Smooth muscle cell (in vitro differentiated cells): ENCODE results near the gene PLA2G7. TPM values are rescaled to one million over a fixed set of nuclear protein-coding genes. Genes with fewer than 3 reads are reported as not detected.
A peak's percentile ranks its signal among the peaks of the same experiment; 100 is the strongest.

Experiments used
- DNase-seq: peaks from one replicate; lab custom pipeline; 2025; ENCODE audit not compliant: unreplicated experiment; lab: John Stamatoyannopoulos, UW
- H2AFZ ChIP-seq: fragments of 200-600 bp; sonication (generic); 2 replicates; pipeline ENCODE4 v1.6.0; 2016; ENCODE audit warnings: antibody characterized with exemption, low read depth, mild to moderate bottlenecking
- H3F3A ChIP-seq: fragments of 200-600 bp; sonication (generic); 2 replicates; pipeline ENCODE4 v1.6.0; 2017; ENCODE audit warnings: antibody characterized with exemption, low read depth
- H3K27ac ChIP-seq: fragments of 200-600 bp; sonication (generic); 2 replicates; pipeline ENCODE4 v1.5.1; 2016; ENCODE audit warnings: low read depth, mild to moderate bottlenecking
- H3K27me3 ChIP-seq: fragments of 200-600 bp; sonication (generic); 2 replicates; pipeline ENCODE4 v1.6.1; 2016; ENCODE audit warnings: low read depth, mild to moderate bottlenecking
- H3K36me3 ChIP-seq: fragments of 200-600 bp; sonication (generic); 2 replicates; pipeline ENCODE4 v1.5.1; 2016; ENCODE audit warnings: low read depth
- H3K4me1 ChIP-seq: fragments of 200-600 bp; sonication (generic); 2 replicates; pipeline ENCODE4 v1.5.1; 2016; ENCODE audit warnings: low read depth
- H3K4me2 ChIP-seq: fragments of 200-600 bp; sonication (generic); 2 replicates; pipeline ENCODE4 v1.6.0; 2016; ENCODE audit warnings: mild to moderate bottlenecking
- H3K4me3 ChIP-seq: fragments of 200-600 bp; sonication (generic); 2 replicates; pipeline ENCODE4 v1.5.1; 2016; ENCODE audit warnings: mild to moderate bottlenecking
- H3K79me2 ChIP-seq: fragments of 200-600 bp; sonication (generic); 2 replicates; pipeline ENCODE4 v1.6.0; 2016; ENCODE audit warnings: low read depth, mild to moderate bottlenecking
- H3K9ac ChIP-seq: fragments of 200-600 bp; sonication (generic); 2 replicates; pipeline ENCODE4 v1.6.0; 2016; ENCODE audit warnings: low read depth
- H3K9me3 ChIP-seq: fragments of 200-600 bp; sonication (generic); replicated peaks from 2 replicates; pipeline ENCODE4 v1.5.1; 2016; ENCODE audit warnings: low read depth
- H4K20me1 ChIP-seq: fragments of 200-600 bp; sonication (generic); 2 replicates; pipeline ENCODE4 v1.6.0; 2016; ENCODE audit warnings: low read depth
- CTCF ChIP-seq: fragments of 200-600 bp; sonication (generic); IDR thresholded peaks from 2 replicates; pipeline ENCODE4 v1.5.1; 2017; ENCODE audit warnings: borderline replicate concordance, mild to moderate bottlenecking, antibody characterized with exemption; ENCODE audit not compliant: insufficient read depth, poor library complexity, severe bottlenecking
- WGBS: methylation state at CpG from one replicate; pipeline ENCODE4 v1.1.7; 2016; ENCODE audit warnings: low lambda C conversion rate; 5-methylcytosine and 5-hydroxymethylcytosine counted together
- polyA plus RNA-seq: library from polyadenylated mRNA; unstranded; fragments of >200 nt; fragmentation: Nextera tagmentation; extraction: Ambion mirVana; gene quantifications from 2 replicates; pipeline ENCODE4 v1.2.1, GENCODE V29; 2016
- total RNA-seq: library from RNA; depleted of rRNA; stranded (reverse); fragments of >200 nt; gene quantifications from 2 replicates; pipeline ENCODE4 v1.2.3, GENCODE V29; 2014

Gene PLA2G7
- total and polyA plus RNA-seq, 2 experiments from 2014 or later: 0.30 to 1.2 TPM

GRCh38 chr6:46735720-46736031 is 501 bp upstream of the PLA2G7 start:
- WGBS: 27% methylated on average over 8 of the region's 8 CpGs
- no peaks in the 10 kb centered on the region for H3F3A ChIP-seq
- DNase-seq: no peak
- H3K27ac ChIP-seq: no peak overlapping the region
- H3K36me3 ChIP-seq: no peaks in the 10 kb centered on the region
- no peak overlapping the region for H3K9ac ChIP-seq
- TF ChIP-seq CTCF: no peak
- peaks cover 67% of the 10 kb centered on the region for H3K27me3 ChIP-seq
- no peaks in the 10 kb centered on the region for H3K4me1 ChIP-seq
- peak overlapping the region; percentile 99 for H3K4me2 ChIP-seq
- H4K20me1 ChIP-seq: no peaks in the 10 kb centered on the region
- no peaks in the 10 kb centered on the region for H3K9me3 ChIP-seq
- H2AFZ ChIP-seq: no peak overlapping the region
- no peaks in the 10 kb centered on the region for H3K79me2 ChIP-seq
- H3K4me3 ChIP-seq: peak overlapping the region; percentile 57

GRCh38 chr6:46733341-46733801 is 1.8 kb downstream of the PLA2G7 start:
- Histone ChIP-seq H3F3A (no peaks in the 10 kb centered on the region), H3K36me3 (no peaks in the 10 kb centered on the region), H3K9ac (no peak overlapping the region), H3K79me2 (no peaks in the 10 kb centered on the region), H3K4me3 (no peak overlapping the region), H2AFZ (no peak overlapping the region), H3K9me3 (no peaks in the 10 kb centered on the region), H4K20me1 (no peaks in the 10 kb centered on the region), H3K27me3 (peaks cover 69% of the 10 kb centered on the region), H3K27ac (no peak overlapping the region), H3K4me1 (no peaks in the 10 kb centered on the region), H3K4me2 (no peak overlapping the region)
- TF ChIP-seq CTCF: no peak
- 89% methylated on average over 2 of the region's 2 CpGs for WGBS
- DNase-seq: no peak

- Histone ChIP-seq H3K36me3 (no peaks in the 10 kb centered on the region), H4K20me1 (no peaks in the 10 kb centered on the region), H3K9ac (no peak overlapping the region), H3K27ac (no peak overlapping the region), H3K4me1 (no peaks in the 10 kb centered on the region), H3F3A (no peaks in the 10 kb centered on the region), H3K4me3 (no peak overlapping the region), H3K4me2 (no peak overlapping the region), H2AFZ (no peak overlapping the region), H3K79me2 (no peaks in the 10 kb centered on the region), H3K9me3 (no peaks in the 10 kb centered on the region), H3K27me3 (peaks cover 69% of the 10 kb centered on the region)
- no peak for DNase-seq
- TF ChIP-seq CTCF: no peak
- whole genome bisulfite sequencing: 65% methylated on average over 4 of the region's 4 CpGs
Measured at GRCh38 chr6:46730921-46731461, 4.2 kb downstream of the PLA2G7 start.

DNA sequence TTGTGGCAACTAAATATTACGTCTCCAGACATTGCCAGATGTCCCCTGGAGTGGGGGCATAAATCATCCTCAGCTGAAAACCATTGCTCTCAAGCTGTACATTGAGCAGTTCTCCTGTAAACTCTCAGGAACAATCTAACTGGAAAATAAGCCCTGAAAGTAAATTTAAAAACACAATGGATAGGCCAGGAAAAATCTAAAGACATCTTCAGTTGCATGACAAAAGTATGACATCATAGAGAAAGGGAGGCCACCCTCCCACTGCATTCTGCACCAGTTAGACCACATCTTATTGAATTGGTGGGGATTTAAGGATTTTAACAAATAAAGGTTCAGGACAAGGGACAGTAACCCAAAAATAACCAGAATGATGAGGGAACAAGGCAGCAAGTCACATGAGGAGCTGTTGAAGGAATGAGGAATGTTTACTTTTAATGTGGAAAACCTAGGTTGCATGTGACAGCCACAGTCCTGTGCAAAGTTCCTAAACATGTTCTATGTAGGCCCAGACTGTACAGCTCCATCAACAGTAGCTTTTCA is 5.3 kb downstream of the PLA2G7 start:
- Histone ChIP-seq H3K36me3 (no peaks in the 10 kb centered on the region), H3K4me3 (no peak overlapping the region), H2AFZ (no peak overlapping the region), H3K4me1 (no peaks in the 10 kb centered on the region), H3K9me3 (no peaks in the 10 kb centered on the region), H4K20me1 (no peaks in the 10 kb centered on the region), H3F3A (no peaks in the 10 kb centered on the region), H3K4me2 (no peak overlapping the region), H3K27ac (no peak overlapping the region), H3K9ac (no peak overlapping the region), H3K79me2 (no peaks in the 10 kb centered on the region), H3K27me3 (peaks cover 68% of the 10 kb centered on the region)
- 75% methylated on average over 1 of the region's 1 CpG for WGBS
- no peak for TF ChIP-seq CTCF
- no peak for DNase-seq
